HG02642 (cell line): ENCODE measurements around the gene SLC7A11.

Experiments used
- ATAC-seq: cut with Tn5 transposase; IDR thresholded peaks from one replicate; pipeline ENCODE4 v1.9.1; 2021; ENCODE audit warnings: mild to moderate bottlenecking; ENCODE audit not compliant: unreplicated experiment, poor library complexity

SLC7A11 gene

GRCh38 chr4:138242076-138242833, at the start of gene SLC7A11:
TSS of gene SLC7A11 (minus strand) at chr4:138242349. CDS start at chr4:138242069, 280 bp downstream.
- peak; percentile 99 for ATAC-seq

- no peak for ATAC-seq
Measured at GRCh38 chr4:138291431-138291830, 49.3 kb upstream of the SLC7A11 start.

DNA sequence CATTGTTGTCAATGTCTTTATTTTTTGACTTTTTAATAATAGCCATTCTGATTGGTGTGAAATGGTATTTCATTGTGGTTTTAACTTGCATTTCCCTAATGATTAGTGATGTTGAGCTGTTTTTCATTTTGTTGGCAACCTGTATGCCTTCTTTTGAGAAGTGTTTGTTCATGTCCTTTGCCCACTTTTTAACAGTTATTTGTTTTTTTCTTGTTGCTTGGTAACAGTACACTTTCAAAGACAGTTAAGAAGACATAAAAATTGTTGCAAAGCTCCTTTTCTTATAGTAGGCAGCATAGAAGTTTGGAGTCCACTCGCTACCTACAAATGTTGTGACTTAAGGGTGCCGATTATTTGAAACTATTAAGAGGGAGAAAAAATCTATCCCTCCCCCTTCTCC, 48.7 kb upstream of the SLC7A11 start:
- no peak for ATAC-seq

DNA sequence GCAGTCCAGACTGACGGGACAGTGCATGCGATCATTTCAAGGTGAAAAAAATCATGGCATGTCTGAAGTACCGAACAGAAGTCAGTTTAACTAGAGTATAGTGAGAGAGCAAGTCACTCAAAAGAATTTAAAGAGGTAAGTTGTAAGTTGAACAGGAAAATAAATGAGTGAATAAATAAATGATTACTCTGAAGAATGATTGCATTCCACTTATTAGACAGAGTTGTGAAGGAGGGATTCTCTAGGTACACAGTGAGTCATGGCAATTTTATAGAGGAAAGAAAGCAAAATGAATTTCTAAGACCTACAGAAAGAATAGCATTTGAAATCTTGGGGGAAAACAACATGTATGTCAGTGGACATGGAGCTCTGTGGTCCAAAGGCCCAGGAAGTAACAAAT, 37.1 kb upstream of the SLC7A11 start:
- ATAC-seq, result no peak

GRCh38 chr4:138277133-138277532, 35.0 kb upstream of the SLC7A11 start:
- ATAC-seq, result no peak

DNA sequence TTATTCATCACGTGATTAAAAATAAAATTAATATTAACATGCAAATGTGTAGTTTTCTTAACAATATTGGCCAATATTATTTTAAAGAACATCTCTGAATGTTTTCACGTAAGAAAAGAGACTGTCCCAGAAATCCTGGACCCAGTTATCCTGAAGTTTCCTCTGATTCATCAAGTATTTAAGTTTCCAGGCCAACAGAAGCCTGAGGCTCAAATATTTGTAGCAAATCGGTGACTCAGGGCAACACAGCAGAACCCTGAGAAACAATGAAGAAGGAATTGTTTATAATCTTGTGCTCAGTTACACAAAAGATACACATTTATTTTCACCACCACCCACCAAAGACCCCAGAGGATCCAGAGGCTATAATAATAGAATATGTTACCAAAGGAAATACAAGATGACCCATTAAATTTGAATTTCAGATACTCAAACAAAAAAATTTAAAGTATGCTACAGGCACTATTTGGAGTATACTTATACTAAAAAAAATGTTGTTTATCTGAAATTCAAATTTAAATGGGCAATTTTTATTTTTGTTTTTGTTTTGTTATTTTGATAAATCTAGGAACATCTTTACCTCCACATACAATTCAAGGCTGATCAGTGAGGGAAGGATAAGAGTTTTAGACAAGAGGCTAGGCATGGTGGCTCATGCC, 33.9 kb upstream of the SLC7A11 start:
- ATAC-seq, result no peak

DNA sequence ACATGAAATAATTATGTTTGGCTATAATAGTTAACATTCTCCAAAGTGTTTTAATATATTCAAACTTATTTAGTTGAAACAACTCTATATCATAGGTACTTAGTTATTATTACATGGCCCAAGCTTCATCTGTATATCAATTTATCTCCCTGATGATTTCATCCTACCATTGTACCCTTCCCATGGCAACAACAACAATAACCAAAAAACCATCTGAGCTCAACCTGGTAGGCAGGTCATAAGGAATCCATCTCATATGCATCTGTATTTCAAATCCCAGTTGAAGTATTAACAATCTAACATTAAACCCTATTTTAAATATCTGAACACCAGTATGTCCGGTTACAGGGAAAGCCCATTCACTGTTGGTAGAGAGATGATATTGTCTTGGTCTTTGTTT, 33.1 kb upstream of the SLC7A11 start:
- ATAC-seq, result no peak

DNA sequence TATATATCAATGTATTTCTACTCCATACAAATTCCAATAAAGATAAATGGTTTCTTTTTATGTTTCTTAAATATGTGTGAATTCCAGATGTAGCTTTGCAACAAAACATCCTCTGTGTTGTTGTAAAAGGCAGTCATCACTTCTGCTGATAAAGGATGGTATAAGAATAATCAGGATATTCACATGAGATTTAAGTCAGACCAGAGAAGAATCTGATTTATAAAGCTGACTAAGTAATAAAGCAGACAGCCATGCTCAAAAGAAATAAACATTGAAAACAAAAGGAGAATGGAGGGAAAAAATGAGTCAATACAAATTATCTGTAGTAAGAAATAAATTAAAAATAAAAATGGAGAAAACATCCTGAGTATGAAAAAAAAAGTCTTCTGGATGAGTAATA, 27.0 kb upstream of the SLC7A11 start:
- no peak for ATAC-seq

- no peak for ATAC-seq
Measured at GRCh38 chr4:138267835-138268234, 25.7 kb upstream of the SLC7A11 start.

DNA sequence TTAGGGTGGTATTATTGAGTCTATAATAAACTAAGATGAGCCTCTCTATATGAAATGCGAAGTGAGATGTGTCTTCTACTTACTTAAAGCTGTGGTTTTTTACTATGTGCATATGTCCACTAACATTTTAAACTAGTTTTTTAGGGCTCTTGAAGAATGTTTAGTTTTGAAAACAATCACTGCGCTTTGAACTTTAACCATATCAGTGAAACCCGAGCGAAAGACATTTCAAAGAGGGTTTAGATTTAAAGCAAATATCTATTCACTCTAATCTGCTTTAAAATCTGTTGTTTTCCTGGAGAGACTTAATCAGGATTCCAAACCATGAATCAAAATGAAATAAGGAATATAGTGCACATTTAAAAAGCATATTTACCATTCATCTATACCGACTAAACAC, 24.8 kb upstream of the SLC7A11 start:
- no peak for ATAC-seq

- ATAC-seq, result no peak
Measured at GRCh38 chr4:138263247-138263816, 21.2 kb upstream of the SLC7A11 start.

GRCh38 chr4:138262469-138262868, 20.3 kb upstream of the SLC7A11 start:
- ATAC-seq, result no peak

- ATAC-seq, result no peak
Measured at GRCh38 chr4:138262030-138262429, 19.9 kb upstream of the SLC7A11 start.

GRCh38 chr4:138259824-138260223, 17.7 kb upstream of the SLC7A11 start:
- no peak for ATAC-seq

GRCh38 chr4:138259271-138259670, 17.1 kb upstream of the SLC7A11 start:
- no peak for ATAC-seq

DNA sequence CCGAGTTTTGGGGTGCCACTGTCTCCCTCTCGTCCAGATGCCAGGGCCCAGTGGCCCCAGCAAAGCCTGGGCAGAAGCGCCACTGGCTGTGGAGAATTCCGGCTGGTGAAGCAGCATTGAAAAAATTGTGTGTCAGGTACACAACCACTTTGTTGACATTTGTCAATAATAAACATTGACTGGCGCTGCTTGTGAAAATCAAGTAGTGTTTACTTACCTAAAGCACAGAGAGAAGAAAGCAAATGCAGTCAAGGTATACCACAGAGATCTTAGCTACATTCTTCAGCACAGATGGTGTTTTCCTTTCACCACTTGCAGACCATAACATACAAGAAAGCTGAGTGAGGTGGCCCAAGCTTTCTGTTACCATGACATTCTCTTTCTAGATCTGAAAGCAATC, 14.5 kb upstream of the SLC7A11 start:
- ATAC-seq, result no peak

- no peak for ATAC-seq
Measured at GRCh38 chr4:138255917-138256597, 13.9 kb upstream of the SLC7A11 start.

DNA sequence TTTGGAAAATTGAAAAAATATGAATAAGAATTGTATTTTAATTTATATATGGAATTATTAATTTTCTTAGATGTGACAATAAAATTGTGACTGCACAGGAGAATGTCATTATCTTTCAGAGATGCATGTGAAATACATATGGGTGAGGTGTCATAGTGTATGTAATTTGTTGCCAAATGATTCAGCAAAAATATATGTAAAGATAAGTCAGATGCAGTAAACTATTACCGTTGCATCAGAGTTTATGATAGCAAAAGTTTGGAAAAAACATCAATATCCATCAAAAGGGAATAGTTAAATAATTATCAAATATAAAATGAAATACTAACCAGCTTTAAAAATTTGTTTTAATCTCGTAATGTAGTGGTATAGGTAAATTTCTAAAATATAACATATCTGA, 10.4 kb upstream of the SLC7A11 start:
- no peak for ATAC-seq

DNA sequence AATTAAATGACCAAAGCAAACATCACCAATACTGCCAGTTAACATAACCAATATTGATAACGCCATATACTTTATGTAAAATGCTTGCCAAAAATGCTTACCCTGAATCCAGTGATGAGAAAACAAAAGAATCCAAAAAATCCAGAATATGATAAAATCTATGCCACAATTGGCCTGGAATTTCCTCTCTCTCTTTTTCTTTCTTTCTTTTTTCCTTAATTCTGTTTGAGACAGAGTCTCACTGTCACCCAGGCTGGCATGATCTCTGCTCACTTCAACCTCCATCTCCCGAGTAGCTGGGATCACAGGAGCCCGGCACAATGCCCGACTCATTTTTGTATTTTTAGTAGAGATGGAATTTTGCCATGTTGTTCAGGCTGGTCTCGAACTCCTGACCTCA, 9.8 kb upstream of the SLC7A11 start:
- ATAC-seq, result no peak

DNA sequence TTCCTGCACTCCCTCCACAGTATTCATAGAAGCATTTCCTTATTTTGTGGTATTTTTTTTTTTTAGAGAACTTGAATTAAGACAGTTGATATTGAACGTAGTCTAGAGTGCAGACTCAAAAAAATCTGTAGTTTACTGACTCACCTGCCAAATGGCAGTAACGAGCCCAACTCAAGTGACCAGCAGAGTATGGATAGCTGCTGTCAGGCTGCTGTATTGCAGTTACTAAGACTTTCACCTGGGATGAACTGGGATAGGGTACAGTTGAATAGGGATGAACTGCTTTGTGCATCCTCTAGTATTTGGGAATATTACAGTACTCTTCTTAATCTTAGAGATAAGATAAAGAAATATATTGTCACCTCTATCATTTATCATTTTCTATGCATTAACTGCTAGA, 7.0 kb upstream of the SLC7A11 start:
- no peak for ATAC-seq

GRCh38 chr4:138248058-138248457, 5.9 kb upstream of the SLC7A11 start:
- ATAC-seq, result no peak
